ENCODE results near the gene NBEAL2. TPM values are rescaled to one million over a fixed set of nuclear protein-coding genes. Genes with fewer than 3 reads are reported as not detected.

Gene NBEAL2
- total and polyA plus RNA-seq, 10 of the 15 experiments (the other 5 are each of a cell fraction or from before 2014, with no cell fraction given): 0.07 to 127 (median 29.4) TPM

GRCh38 chr3:46998121-46998851 lies 18.8 kb downstream of the NBEAL2 start:
- Histone ChIP-seq H3K27ac (ENCODE audit: control insufficient read depth, insufficient read depth) (no peak overlapping the region), H3K9me3 (replicated peaks; ENCODE audit: control insufficient read depth, insufficient read depth, low read length) (no peaks in the 10 kb centered on the region), H3K4me2 (ENCODE audit: control insufficient read depth, insufficient read depth) (no peak overlapping the region), H3K36me3 (ENCODE audit: control insufficient read depth in 2 of 2, insufficient read depth in 2 of 2, low read length in 1 of 2) (peaks cover 25 to 49% of the 10 kb centered on the region in 2 experiments; a peak in 3 of 4 replicates), H3K4me1 (ENCODE audit: control insufficient read depth, insufficient read depth, low read length) (no peaks in the 10 kb centered on the region), H3K4me3 (no peak overlapping the region), H3K27me3 (replicated peaks in 1 of 2; ENCODE audit: control insufficient read depth in 2 of 2, insufficient read depth in 2 of 2, low read length in 1 of 2) (no peaks in the 10 kb centered on the region), H3K9ac (ENCODE audit: control insufficient read depth, insufficient read depth, low read length) (no peak overlapping the region), H3K79me2 (ENCODE audit: control insufficient read depth, insufficient read depth, low read length) (no peaks in the 10 kb centered on the region), H4K20me1 (ENCODE audit: control insufficient read depth, insufficient read depth) (no peaks in the 10 kb centered on the region), H2AFZ (ENCODE audit: control insufficient read depth, low read depth, low read length) (no peak overlapping the region)
- intact Hi-C loops (cut with micrococcal nuclease; ENCODE audit: unreplicated experiment) (loop anchor here (1.0 to 2.0 kb wide), 2 partner anchors 75 to 131 kb away; no protein-coding TSS in a partner anchor), in situ Hi-C loops (cut with MboI) (no loop called here)
- SMC1A ChIA-PET (ENCODE audit: uncharacterized antibody, unreplicated experiment): interaction anchor here (0.7 to 2.2 kb wide), 8 partner anchors 38 to 89 kb away, joined by 3 to 8 read pairs (median 4); no protein-coding TSS in a partner anchor
- WGBS (ENCODE audit: insufficient coverage, insufficient replicate concordance, low lambda C conversion rate, missing lambda C conversion rate): 63% methylated on average over 27 of the region's 27 CpGs
- POLR2A ChIA-PET: no interaction called here
- RAD21 ChIA-PET (ENCODE audit: unreplicated experiment): interaction anchor here (0.7 to 1.8 kb wide), 6 partner anchors 11 to 84 kb away, joined by 3 to 5 read pairs (median 3); partner anchors contain the start of gene NBEAL2
- no TSS peak for BruUV-seq (replicated peaks)
- FAIRE-seq (peak; percentile 73), ATAC-seq (peak; percentile 85), DNase-seq (ENCODE audit: low read depth, low spot score) (no peak)
- CTCF ChIA-PET: interaction anchor here (0.6 to 2.7 kb wide), 16 partner anchors 11 to 89 kb away, joined by 3 to 14 read pairs (median 4); partner anchors contain the start of gene NBEAL2
- TF ChIP-seq EZH2 (IDR thresholded peaks at IDR 0.05; ENCODE audit: borderline replicate concordance, control insufficient read depth, low read depth, low read length) (no peak), ZSCAN29 (IDR thresholded peaks at IDR 0.05) (no peak), SMC3 (IDR thresholded peaks at IDR 0.05; ENCODE audit: borderline replicate concordance, low read length) (peak; percentile 91), PAX8 (IDR thresholded peaks at IDR 0.05) (no peak), SP1 (IDR thresholded peaks at IDR 0.05; ENCODE audit: low read depth, low read length) (no peak), POU2F2 (IDR thresholded peaks at IDR 0.05; ENCODE audit: borderline replicate concordance, low read depth, low read length) (no peak), ZNF24 (IDR thresholded peaks at IDR 0.05) (no peak), ZBTB4 (CRISPR knock-in tag; IDR thresholded peaks at IDR 0.05) (no peak), CREM (IDR thresholded peaks at IDR 0.05; ENCODE audit: low read depth) (no peak), ATF2 (IDR thresholded peaks at IDR 0.05; ENCODE audit: low read length) (no peak), RELA (IDR thresholded peaks at IDR 0.05; ENCODE audit: borderline replicate concordance, partially characterized antibody) (no peak), SIX5 (IDR thresholded peaks at IDR 0.05; ENCODE audit: low read depth, low read length, severe bottlenecking) (no peak), WRNIP1 (IDR thresholded peaks at IDR 0.05; ENCODE audit: borderline replicate concordance, low read depth, low read length) (no peak), NFYB (IDR thresholded peaks at IDR 0.05; ENCODE audit: insufficient read depth, low read depth, low read length) (no peak), MYC (IDR thresholded peaks at IDR 0.05; ENCODE audit: insufficient read depth, insufficient read length, insufficient replicate concordance, low read length, severe bottlenecking) (no peak), USF1 (IDR thresholded peaks at IDR 0.05; ENCODE audit: borderline replicate concordance, extremely low read length, insufficient read depth, low read depth, low read length) (no peak), IRF4 (IDR thresholded peaks at IDR 0.05; ENCODE audit: low read depth, low read length) (no peak)

Measured in GM12878 (cell line).